PC-3 (cell line): ENCODE measurements around the gene ATP1A4.

Experiments used
- CTCF ChIP-seq: fragments of 300-600 bp; sonication (generic); conservative IDR thresholded peaks from 2 replicates; pipeline ENCODE4 v1.5.1; 2017; ENCODE audit warnings: antibody characterized with exemption, low read depth, mild to moderate bottlenecking, low read length
- EZH2 ChIP-seq: fragments of 300-600 bp; sonication (generic); IDR thresholded peaks from one replicate; pipeline ENCODE4 v1.6.1; 2017; ENCODE audit warnings: antibody characterized with exemption, mild to moderate bottlenecking, low read length; ENCODE audit not compliant: unreplicated experiment

- no peak for TF ChIP-seq CTCF
- TF ChIP-seq EZH2, result no peak
Observed at GRCh38 chr1:160105155-160105554, 46.2 kb upstream of the ATP1A4 start.
